ENCODE data around the gene ITGA11.

The ITGA11 gene

DNA sequence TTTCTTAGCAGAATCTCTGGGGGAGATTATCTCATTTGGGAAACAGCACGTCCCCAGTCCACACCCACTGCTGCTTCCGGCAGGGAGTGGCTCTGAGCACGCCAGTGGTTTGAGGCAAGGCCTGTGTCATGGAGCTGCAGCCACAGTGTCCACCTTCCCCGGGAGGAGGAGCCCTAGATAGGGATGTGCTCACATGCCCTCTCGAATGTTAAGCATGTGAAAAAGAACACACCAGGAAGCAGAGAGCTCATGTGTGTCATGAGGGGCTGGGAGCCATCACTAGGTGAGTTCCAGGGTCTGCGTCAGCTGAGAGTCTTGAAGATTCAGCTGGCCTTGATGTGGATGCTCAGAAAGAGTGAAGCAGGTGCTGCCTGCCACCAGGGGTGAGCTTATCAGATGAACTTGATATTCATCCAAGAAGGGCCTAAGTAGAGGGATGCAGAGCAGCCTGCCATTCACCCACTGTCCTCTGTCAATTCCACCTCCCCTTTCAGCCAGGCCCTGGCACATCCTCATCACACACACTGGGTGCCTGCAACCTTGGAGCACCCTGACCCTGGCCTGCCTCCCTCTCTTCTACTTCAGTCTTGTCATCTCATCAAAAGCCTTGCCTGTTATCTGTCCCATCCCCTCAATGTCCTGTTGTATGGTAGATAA, 16.3 kb downstream of the ITGA11 start:
- Mint-ChIP-seq H3K4me3 (no peak overlapping the region), H3K27me3 (ENCODE audit: low read depth, poor library complexity) (peaks cover 5% of the 10 kb centered on the region), H3K27ac (peak overlapping the region; percentile 8), H3K4me1 (peaks cover 35% of the 10 kb centered on the region), H3K36me3 (ENCODE audit: low read depth) (no peaks in the 10 kb centered on the region), H3K9me3 (no peaks in the 10 kb centered on the region)
- TF ChIP-seq, protein P1, sequence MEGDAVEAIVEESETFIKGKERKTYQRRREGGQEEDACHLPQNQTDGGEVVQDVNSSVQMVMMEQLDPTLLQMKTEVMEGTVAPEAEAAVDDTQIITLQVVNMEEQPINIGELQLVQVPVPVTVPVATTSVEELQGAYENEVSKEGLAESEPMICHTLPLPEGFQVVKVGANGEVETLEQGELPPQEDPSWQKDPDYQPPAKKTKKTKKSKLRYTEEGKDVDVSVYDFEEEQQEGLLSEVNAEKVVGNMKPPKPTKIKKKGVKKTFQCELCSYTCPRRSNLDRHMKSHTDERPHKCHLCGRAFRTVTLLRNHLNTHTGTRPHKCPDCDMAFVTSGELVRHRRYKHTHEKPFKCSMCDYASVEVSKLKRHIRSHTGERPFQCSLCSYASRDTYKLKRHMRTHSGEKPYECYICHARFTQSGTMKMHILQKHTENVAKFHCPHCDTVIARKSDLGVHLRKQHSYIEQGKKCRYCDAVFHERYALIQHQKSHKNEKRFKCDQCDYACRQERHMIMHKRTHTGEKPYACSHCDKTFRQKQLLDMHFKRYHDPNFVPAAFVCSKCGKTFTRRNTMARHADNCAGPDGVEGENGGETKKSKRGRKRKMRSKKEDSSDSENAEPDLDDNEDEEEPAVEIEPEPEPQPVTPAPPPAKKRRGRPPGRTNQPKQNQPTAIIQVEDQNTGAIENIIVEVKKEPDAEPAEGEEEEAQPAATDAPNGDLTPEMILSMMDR (IDR thresholded peaks at IDR 0.05), result no peak
- DNase-seq, result no peak

DNA sequence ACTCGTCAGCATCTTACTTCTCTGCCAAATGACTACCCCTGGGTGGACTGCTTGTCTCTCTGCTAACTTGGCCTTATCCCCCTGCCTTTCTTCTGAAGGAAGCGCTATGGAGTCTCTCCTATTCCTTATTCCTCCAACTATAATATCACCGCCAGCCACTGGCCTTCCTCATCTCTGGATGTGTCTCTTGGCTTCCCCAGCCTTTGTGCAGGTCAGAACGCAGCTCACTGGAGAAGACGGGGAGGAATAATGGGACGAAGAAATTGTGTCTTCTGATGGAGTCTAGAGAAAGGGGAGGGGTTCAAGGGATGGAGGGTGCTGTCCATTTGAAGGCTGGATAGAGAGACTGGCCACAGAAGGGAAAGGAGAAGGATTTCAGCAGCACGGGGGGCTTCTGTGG, 16.9 kb downstream of the ITGA11 start:
- TF ChIP-seq, protein P1 (IDR thresholded peaks at IDR 0.05), result no peak
- Mint-ChIP-seq H3K4me3 (no peak overlapping the region), H3K36me3 (ENCODE audit: low read depth) (no peaks in the 10 kb centered on the region), H3K27ac (peak overlapping the region; percentile 8), H3K4me1 (peaks cover 30% of the 10 kb centered on the region), H3K9me3 (no peaks in the 10 kb centered on the region), H3K27me3 (ENCODE audit: low read depth, poor library complexity) (peaks cover 5% of the 10 kb centered on the region)
- no peak for DNase-seq

- H3K4me3 Mint-ChIP-seq, result no peak overlapping the region
- H3K36me3 Mint-ChIP-seq (ENCODE audit: low read depth), result no peaks in the 10 kb centered on the region
- DNase-seq, result no peak
- no peak overlapping the region for H3K27ac Mint-ChIP-seq
- H3K27me3 Mint-ChIP-seq (ENCODE audit: low read depth, poor library complexity), result peaks cover 5% of the 10 kb centered on the region
- TF ChIP-seq, protein P1 (IDR thresholded peaks at IDR 0.05), result no peak
- peaks cover 30% of the 10 kb centered on the region for H3K4me1 Mint-ChIP-seq
- no peaks in the 10 kb centered on the region for H3K9me3 Mint-ChIP-seq
Measured at GRCh38 chr15:68414591-68414990, 17.4 kb downstream of the ITGA11 start.

DNA sequence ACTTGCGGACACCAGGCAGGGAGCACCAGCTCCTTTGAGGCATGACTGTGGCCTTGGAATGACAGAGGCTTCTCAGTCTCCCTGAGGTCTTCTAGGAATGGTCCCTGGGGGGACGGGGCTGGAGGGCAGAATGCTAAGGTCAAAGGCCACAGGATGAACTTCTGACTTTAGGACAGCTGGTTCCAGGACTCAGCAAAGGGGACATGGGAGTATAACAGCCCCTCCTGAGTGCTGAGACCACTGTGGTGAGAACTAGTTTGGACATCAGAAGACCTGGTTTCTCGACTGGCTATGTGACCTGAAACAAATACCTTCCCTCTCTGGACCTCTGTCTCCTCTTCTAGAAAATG, 17.8 kb downstream of the ITGA11 start:
- TF ChIP-seq, protein P1 (IDR thresholded peaks at IDR 0.05), result no peak
- Mint-ChIP-seq H3K36me3 (ENCODE audit: low read depth) (no peaks in the 10 kb centered on the region), H3K27me3 (ENCODE audit: low read depth, poor library complexity) (peaks cover 6% of the 10 kb centered on the region), H3K27ac (no peak overlapping the region), H3K4me1 (peaks cover 26% of the 10 kb centered on the region), H3K4me3 (no peak overlapping the region), H3K9me3 (no peaks in the 10 kb centered on the region)
- DNase-seq, result no peak

- H3K27me3 Mint-ChIP-seq (ENCODE audit: low read depth, poor library complexity), result peaks cover 9% of the 10 kb centered on the region
- H3K36me3 Mint-ChIP-seq (ENCODE audit: low read depth), result no peaks in the 10 kb centered on the region
- H3K4me3 Mint-ChIP-seq, result no peak overlapping the region
- TF ChIP-seq, protein P1 (IDR thresholded peaks at IDR 0.05), result no peak
- H3K27ac Mint-ChIP-seq, result no peak overlapping the region
- DNase-seq, result no peak
- peaks cover 20% of the 10 kb centered on the region for H3K4me1 Mint-ChIP-seq
- H3K9me3 Mint-ChIP-seq, result no peaks in the 10 kb centered on the region
Measured at GRCh38 chr15:68413363-68414205, 18.4 kb downstream of the ITGA11 start.

Measured in nephron progenitor cell (in vitro differentiated cells).